Liver (tissue), 9 donors: ENCODE results near the gene PERCC1. TPM values are rescaled to one million over a fixed set of nuclear protein-coding genes. Genes with fewer than 3 reads are reported as not detected.

Experiments
- DNase-seq: peaks from one replicate; pipeline ENCODE4 v3.0.0-alpha.2; 2017; ENCODE audit warnings: low spot score
- H3K27ac ChIP-seq, 2 donors: one replicate each; pipeline ENCODE4 v1.7.0; 2013; ENCODE audit warnings: inconsistent platforms in 2 of 2, low read length in 2 of 2, control low read depth in 1 of 2, low read depth in 1 of 2, mild to moderate bottlenecking in 1 of 2
- H3K27me3 ChIP-seq, 4 donors: one replicate each; pipeline versions ENCODE4 v1.6.1 to v1.7.0; 2013; ENCODE audit warnings: low read length in 3 of 4, inconsistent platforms in 1 of 4, mild to moderate bottlenecking in 1 of 4, moderate library complexity in 1 of 4; ENCODE audit not compliant: control insufficient read depth in 4 of 4, insufficient read depth in 4 of 4
- H3K36me3 ChIP-seq, 4 donors: one replicate each; pipeline versions ENCODE4 v1.6.1 to v1.7.0; 2013; ENCODE audit warnings: low read length in 3 of 4, mild to moderate bottlenecking in 3 of 4, low read depth in 1 of 4, moderate library complexity in 1 of 4; ENCODE audit not compliant: control insufficient read depth in 4 of 4, insufficient read depth in 3 of 4
- H3K4me1 ChIP-seq, 4 donors: one replicate each; pipeline versions ENCODE4 v1.6.1 to v1.7.0; 2013; ENCODE audit warnings: low read length in 3 of 4, mild to moderate bottlenecking in 3 of 4, moderate library complexity in 1 of 4; ENCODE audit not compliant: control insufficient read depth in 4 of 4, insufficient read depth in 4 of 4
- H3K4me3 ChIP-seq, 3 donors: one replicate each; pipeline versions ENCODE4 v1.6.1 to v1.7.0; 2013; ENCODE audit warnings: low read length in 3 of 3, control low read depth in 1 of 3, low read depth in 1 of 3, mild to moderate bottlenecking in 1 of 3
- H3K9ac ChIP-seq, 2 donors: one replicate each; pipeline ENCODE4 v1.7.0; 2013; ENCODE audit warnings: low read length in 2 of 2, mild to moderate bottlenecking in 2 of 2, moderate library complexity in 2 of 2, control low read depth in 1 of 2, low read depth in 1 of 2
- H3K9me3 ChIP-seq, 4 donors: one replicate each; pipeline versions ENCODE4 v1.6.1 to v1.7.0; 2013; ENCODE audit warnings: low read length in 3 of 4; ENCODE audit not compliant: control insufficient read depth in 4 of 4
- EGR1 ChIP-seq, 2 donors: IDR thresholded peaks; 2 replicates each; pipeline ENCODE4 v1.6.1; 2016 to 2018; ENCODE audit warnings: antibody characterized with exemption in 2 of 2, low read depth in 2 of 2
- FOXA2 ChIP-seq: IDR thresholded peaks from 2 replicates; pipeline ENCODE4 v1.6.1; 2016; ENCODE audit warnings: antibody characterized with exemption
- HNF4A ChIP-seq, 2 donors: conservative IDR thresholded peaks; 2 replicates each; pipeline ENCODE4 v1.6.1; 2016; ENCODE audit warnings: antibody characterized with exemption in 2 of 2, mild to moderate bottlenecking in 2 of 2
- HNF4G ChIP-seq: IDR thresholded peaks from 2 replicates; pipeline ENCODE4 v1.6.1; 2016; ENCODE audit warnings: antibody characterized with exemption
- JUND ChIP-seq, 2 donors: IDR thresholded peaks; 2 replicates each; pipeline ENCODE4 v1.6.1; 2016; ENCODE audit warnings: antibody characterized with exemption in 2 of 2
- RAD21 ChIP-seq, 2 donors: IDR thresholded peaks; 2 replicates each; pipeline ENCODE4 v1.6.1; 2016; ENCODE audit warnings: antibody characterized with exemption in 2 of 2, mild to moderate bottlenecking in 2 of 2
- RXRA ChIP-seq, 2 donors: IDR thresholded peaks; 2 replicates each; pipeline ENCODE4 v1.6.1; 2017 to 2018; ENCODE audit warnings: antibody characterized with exemption in 2 of 2, mild to moderate bottlenecking in 1 of 2
- SP1 ChIP-seq: IDR thresholded peaks from 2 replicates; pipeline ENCODE4 v1.6.1; 2018; ENCODE audit warnings: antibody characterized with exemption, mild to moderate bottlenecking
- TAF1 ChIP-seq: conservative IDR thresholded peaks from 2 replicates; pipeline ENCODE4 v1.6.1; 2016; ENCODE audit warnings: antibody characterized with exemption, mild to moderate bottlenecking
- YY1 ChIP-seq: IDR thresholded peaks from 2 replicates; pipeline ENCODE4 v1.6.1; 2016; ENCODE audit warnings: antibody characterized with exemption, mild to moderate bottlenecking
- WGBS: extraction: QIAGEN DNeasy Blood & Tissue Kit; methylation state at CpG from one replicate; pipeline ENCODE4 v1.1.7; 2013; 5-methylcytosine and 5-hydroxymethylcytosine counted together
- polyA plus RNA-seq, 2 donors: library from polyadenylated mRNA; stranded (reverse) in 1 of 2; unstranded in 1 of 2; fragments of 200-250 nt in 1 of 2; fragments of >200 nt in 1 of 2; fragmentation: Nextera tagmentation in 1 of 2; extraction: Ambion mirVana in 1 of 2; gene quantifications; one replicate each; pipeline versions ENCODE4 v1.2.1 to v1.2.3, GENCODE V29; 2013 to 2015
- total RNA-seq, 2 donors: library from RNA; depleted of rRNA; stranded (reverse); fragments of >200 nt; gene quantifications; one replicate each; pipeline ENCODE4 v1.2.3, GENCODE V29; 2014
- TF ChIP-seq, protein P1 (sequence below): IDR thresholded peaks from 2 replicates; pipeline ENCODE4 v1.6.1; 2016; ENCODE audit warnings: antibody characterized with exemption
- TF ChIP-seq, protein P2 (sequence below): IDR thresholded peaks from 2 replicates; pipeline ENCODE4 v1.6.1; 2016; ENCODE audit warnings: antibody characterized with exemption
- TF ChIP-seq, protein P3 (sequence below): IDR thresholded peaks from 2 replicates; pipeline ENCODE4 v1.6.1; 2016; ENCODE audit warnings: antibody characterized with exemption
- TF ChIP-seq, protein P4 (sequence below): IDR thresholded peaks from 2 replicates; pipeline ENCODE4 v1.6.1; 2016; ENCODE audit warnings: antibody characterized with exemption, mild to moderate bottlenecking
- donor health status: healthy.
- donor health status: healthy.
- donor health status: healthy.
- donor health status: healthy.
- donor health status: healthy.

Gene PERCC1
- total and polyA plus RNA-seq, 4 donors, result 0.50 to 4.7 TPM; not detected in 2

DNA sequence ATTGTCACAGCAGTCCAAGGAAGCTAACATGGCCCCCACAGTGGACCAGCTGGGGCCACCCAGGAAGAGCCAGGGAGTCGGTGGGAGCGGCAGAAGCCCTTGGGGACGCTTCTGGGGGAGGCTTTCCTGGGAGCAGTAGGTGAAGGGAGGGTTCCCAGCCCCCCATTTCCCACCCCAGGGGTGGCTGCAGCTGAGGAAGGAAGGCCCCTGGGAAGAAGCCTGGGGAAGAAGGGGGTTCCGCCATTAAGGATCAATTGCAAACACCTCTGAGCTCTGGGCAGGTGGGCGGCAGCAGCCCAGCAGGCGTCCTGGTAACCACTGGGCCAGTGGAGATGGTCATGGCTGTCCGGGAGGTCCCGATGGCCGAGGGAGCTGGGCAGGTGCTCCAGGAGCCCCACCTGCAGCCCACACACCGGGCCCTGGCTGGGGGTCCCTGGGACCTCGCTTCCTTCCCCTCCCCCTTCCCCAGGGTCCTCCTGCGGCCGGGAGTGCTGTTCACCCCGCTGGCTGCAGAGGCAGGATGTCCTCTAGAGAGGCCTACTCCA lies 592 bp upstream of the PERCC1 start:
- no peak for DNase-seq
- TF ChIP-seq, protein P1, sequence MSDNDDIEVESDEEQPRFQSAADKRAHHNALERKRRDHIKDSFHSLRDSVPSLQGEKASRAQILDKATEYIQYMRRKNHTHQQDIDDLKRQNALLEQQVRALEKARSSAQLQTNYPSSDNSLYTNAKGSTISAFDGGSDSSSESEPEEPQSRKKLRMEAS, result no peak
- TF ChIP-seq HNF4A (conservative IDR thresholded peaks at IDR 0.05), result no peak
- no peak for TF ChIP-seq EGR1 (IDR thresholded peaks at IDR 0.05; ENCODE audit: low read depth in 2 of 2)
- no peak for TF ChIP-seq SP1
- Histone ChIP-seq H3K27ac (no peak overlapping the region), H3K36me3 (no peaks in the 10 kb centered on the region), H3K9me3 (no peaks in the 10 kb centered on the region), H3K9ac (no peak overlapping the region), H3K4me1 (peaks cover 5 to 14% (median 9%) of the 10 kb centered on the region in 4 donors), H3K27me3 (no peaks in the 10 kb centered on the region), H3K4me3 (no peak overlapping the region)
- 59% methylated on average over 14 of the region's 14 CpGs for WGBS

DNA sequence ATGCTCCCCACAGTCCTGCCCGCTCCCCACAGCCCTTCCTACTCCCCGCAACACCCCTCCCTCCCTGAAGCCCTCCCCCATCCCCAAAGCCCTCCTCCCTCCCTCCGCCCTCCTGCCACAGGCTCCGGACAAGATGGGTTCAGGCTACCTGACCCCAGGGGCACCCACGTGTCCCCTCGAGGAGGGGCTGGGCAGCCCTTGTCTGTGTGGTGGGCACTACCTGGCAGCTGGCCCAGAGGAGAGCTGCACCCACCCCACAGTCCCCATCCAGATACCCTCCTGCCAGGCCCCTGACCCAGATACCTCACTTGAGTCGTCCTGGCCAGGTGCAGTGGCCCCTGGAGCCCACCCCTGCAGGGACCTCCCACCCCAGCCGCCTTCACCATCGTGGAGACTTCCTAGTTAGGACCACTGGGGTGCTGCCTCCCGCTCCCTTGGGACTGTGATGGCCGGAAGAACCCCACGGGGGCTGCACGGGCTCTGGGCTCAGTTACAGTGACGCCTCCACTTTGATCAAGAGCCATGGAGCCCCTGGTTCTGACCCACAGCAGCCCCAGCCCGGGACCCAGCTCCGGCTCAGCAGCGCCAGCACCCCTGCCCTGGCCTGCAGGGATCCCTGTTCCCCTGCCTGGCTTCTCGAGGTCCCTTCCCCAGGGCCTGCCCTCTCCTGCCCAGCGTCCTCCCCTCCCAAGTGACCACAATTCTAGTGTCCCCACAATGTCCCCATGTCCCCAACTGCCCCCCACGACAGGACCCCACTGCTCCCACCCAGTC lies 806 bp downstream of the PERCC1 start:
- DNase-seq, result no peak
- Histone ChIP-seq H3K4me1 (peaks cover 5 to 14% (median 9%) of the 10 kb centered on the region in 4 donors), H3K9me3 (no peaks in the 10 kb centered on the region), H3K4me3 (no peak overlapping the region), H3K27me3 (no peaks in the 10 kb centered on the region), H3K9ac (no peak overlapping the region), H3K27ac (no peak overlapping the region), H3K36me3 (no peaks in the 10 kb centered on the region)
- TF ChIP-seq FOXA2 (no peak), HNF4A (conservative IDR thresholded peaks at IDR 0.05) (no peak), TAF1 (no peak), RXRA (IDR thresholded peaks at IDR 0.05) (no peak), RAD21 (IDR thresholded peaks at IDR 0.05) (no peak), JUND (IDR thresholded peaks at IDR 0.05) (no peak), HNF4G (no peak), YY1 (no peak)
- TF ChIP-seq, protein P2, sequence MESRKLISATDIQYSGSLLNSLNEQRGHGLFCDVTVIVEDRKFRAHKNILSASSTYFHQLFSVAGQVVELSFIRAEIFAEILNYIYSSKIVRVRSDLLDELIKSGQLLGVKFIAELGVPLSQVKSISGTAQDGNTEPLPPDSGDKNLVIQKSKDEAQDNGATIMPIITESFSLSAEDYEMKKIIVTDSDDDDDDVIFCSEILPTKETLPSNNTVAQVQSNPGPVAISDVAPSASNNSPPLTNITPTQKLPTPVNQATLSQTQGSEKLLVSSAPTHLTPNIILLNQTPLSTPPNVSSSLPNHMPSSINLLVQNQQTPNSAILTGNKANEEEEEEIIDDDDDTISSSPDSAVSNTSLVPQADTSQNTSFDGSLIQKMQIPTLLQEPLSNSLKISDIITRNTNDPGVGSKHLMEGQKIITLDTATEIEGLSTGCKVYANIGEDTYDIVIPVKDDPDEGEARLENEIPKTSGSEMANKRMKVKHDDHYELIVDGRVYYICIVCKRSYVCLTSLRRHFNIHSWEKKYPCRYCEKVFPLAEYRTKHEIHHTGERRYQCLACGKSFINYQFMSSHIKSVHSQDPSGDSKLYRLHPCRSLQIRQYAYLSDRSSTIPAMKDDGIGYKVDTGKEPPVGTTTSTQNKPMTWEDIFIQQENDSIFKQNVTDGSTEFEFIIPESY, result no peak
- TF ChIP-seq, protein P3, sequence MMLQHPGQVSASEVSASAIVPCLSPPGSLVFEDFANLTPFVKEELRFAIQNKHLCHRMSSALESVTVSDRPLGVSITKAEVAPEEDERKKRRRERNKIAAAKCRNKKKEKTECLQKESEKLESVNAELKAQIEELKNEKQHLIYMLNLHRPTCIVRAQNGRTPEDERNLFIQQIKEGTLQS, result no peak
- TF ChIP-seq, protein P4, sequence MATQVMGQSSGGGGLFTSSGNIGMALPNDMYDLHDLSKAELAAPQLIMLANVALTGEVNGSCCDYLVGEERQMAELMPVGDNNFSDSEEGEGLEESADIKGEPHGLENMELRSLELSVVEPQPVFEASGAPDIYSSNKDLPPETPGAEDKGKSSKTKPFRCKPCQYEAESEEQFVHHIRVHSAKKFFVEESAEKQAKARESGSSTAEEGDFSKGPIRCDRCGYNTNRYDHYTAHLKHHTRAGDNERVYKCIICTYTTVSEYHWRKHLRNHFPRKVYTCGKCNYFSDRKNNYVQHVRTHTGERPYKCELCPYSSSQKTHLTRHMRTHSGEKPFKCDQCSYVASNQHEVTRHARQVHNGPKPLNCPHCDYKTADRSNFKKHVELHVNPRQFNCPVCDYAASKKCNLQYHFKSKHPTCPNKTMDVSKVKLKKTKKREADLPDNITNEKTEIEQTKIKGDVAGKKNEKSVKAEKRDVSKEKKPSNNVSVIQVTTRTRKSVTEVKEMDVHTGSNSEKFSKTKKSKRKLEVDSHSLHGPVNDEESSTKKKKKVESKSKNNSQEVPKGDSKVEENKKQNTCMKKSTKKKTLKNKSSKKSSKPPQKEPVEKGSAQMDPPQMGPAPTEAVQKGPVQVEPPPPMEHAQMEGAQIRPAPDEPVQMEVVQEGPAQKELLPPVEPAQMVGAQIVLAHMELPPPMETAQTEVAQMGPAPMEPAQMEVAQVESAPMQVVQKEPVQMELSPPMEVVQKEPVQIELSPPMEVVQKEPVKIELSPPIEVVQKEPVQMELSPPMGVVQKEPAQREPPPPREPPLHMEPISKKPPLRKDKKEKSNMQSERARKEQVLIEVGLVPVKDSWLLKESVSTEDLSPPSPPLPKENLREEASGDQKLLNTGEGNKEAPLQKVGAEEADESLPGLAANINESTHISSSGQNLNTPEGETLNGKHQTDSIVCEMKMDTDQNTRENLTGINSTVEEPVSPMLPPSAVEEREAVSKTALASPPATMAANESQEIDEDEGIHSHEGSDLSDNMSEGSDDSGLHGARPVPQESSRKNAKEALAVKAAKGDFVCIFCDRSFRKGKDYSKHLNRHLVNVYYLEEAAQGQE, result no peak
- WGBS, result 85% methylated on average over 20 of the region's 20 CpGs
